Measurements from ENCODE around the gene C3orf62. TPM values are rescaled to one million over a fixed set of nuclear protein-coding genes. Genes with fewer than 3 reads are reported as not detected.

Gene C3orf62
- total RNA-seq: 9.1 and 10.1 TPM in 2 replicates

DNA sequence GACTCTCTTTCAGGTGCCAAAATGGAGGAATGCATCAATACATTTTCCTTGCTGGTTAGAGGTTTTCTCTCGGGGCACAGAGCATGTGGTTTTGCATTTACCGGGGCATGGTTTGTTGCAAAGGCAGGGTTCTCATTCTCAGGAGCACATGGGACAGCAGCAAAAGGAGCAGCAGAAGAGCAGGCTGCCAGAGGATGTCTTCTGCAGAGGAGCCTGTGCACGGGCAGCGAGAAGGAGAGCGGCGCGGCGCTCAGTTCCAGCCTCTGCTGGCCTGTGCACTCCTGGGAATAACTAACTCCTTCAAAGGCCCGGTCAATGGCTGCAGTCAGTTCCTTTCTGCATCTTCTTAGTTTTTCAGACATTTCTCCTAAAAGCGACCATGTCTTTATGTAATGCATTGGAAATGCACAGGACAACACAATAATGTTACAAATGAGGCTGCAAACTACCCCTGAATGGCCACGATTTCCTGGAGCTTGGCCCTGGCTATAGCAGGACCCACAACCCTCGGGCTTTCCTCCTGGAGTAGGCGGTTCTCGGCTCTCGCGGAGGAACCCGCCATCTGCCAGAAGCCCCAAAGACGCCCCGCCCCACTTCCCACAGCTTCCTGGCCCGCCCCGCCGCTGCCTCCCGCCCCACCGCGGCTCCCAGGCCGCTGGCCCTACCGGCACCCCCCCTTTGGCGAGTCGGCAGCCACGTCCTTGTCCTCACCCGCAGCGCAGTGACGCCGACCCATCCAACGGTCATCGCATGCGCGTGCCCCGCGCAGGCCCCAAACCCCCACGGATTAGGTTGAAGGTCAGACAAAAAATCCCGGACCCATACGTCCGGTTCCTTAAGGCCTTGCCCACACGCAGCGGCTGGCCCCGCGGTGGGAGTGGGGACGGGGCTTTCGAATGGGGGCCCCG lies at the start of gene C3orf62:
C3orf62 (minus strand) TSS at position 758 of the 908 bp plus-strand sequence; CDS start at position 398, 360 bp downstream.
- Mint-ChIP-seq H3K27me3 (ENCODE audit: insufficient read depth) (no peaks in the 10 kb centered on the region), H3K9me3 (no peaks in the 10 kb centered on the region), H3K36me3 (ENCODE audit: low read depth) (peaks cover 18% of the 10 kb centered on the region), H3K27ac (peak within 1 kb of the TSS; percentile 82), H3K4me3 (peak within 1 kb of the TSS; percentile 82), H3K4me1 (ENCODE audit: low read depth) (peaks cover 21% of the 10 kb centered on the region)
- DNase-seq (ENCODE audit: low spot score): peak; percentile 70
- intact Hi-C loops (cut with micrococcal nuclease): loop anchor here (1.0 to 2.0 kb wide), 2 partner anchors 106 to 182 kb away; partner anchors contain the start of genes KLHDC8B and QRICH1

DNA sequence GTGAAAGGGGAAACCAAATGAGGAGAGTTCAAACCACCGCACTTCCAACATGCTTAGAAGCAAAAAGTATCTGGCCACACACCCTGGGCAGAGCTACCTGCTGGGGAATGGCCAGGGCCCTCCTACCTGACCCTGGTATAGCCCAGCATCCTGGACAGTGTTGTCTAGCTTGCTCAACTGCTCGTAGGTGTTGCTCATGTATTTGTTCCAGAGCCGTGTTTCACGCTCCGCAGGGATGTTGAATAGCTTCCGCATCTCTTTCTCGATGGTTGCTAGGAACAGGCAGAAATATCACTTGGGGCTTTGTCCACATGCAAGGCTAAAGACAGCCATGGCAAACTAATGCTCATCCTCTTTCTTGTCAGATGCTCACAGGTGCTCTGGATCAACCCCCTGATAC lies 47.7 kb upstream of the C3orf62 start:
- no peak overlapping the region for H3K4me3 Mint-ChIP-seq
- DNase-seq (ENCODE audit: low spot score): no peak
- no peaks in the 10 kb centered on the region for H3K4me1 Mint-ChIP-seq (ENCODE audit: low read depth)
- H3K36me3 Mint-ChIP-seq (ENCODE audit: low read depth): peaks cover 38% of the 10 kb centered on the region
- no peaks in the 10 kb centered on the region for H3K27me3 Mint-ChIP-seq (ENCODE audit: insufficient read depth)
- H3K27ac Mint-ChIP-seq: no peak overlapping the region
- intact Hi-C loops (cut with micrococcal nuclease): no loop called here
- H3K9me3 Mint-ChIP-seq: no peaks in the 10 kb centered on the region

DNA sequence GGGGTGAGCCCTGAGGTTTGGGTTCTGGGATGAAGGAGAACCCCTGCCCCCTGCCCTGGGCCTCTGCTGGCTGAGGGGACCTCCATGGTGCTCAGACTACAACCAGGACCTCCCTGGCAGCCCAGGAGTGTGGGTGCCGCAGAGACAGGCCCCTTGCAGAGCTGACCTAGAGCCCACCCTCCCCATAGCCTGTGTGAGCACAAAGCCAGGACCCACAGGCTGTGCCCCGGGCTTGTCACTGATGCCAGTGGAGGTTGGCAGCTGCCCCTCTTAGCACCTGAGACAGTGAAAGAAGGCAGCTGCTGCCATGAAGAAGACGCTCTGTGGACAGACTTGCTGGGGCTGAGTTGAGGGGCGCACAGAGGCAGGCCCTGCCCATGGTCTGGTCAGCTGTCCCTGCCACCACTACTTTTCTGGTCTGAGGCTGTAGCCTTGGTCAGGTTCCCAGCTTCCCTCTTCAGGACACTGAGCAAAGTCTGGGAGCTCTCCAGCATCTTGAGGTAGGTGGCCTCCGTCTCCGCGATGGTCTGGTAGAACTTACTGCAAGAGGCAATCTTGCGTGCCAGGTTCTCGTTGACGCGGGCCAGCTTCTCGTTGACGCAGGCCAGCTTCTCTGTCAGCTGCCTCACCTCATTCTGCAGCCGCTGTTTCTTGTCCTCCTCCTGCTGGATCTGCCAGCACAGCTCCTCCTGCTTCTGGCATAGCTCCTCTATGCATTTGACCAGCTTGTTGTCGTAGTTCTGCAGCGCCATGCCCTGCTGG lies 39.8 kb upstream of the C3orf62 start:
- no peak overlapping the region for H3K4me3 Mint-ChIP-seq
- DNase-seq (ENCODE audit: low spot score): no peak
- intact Hi-C loops (cut with micrococcal nuclease): no loop called here
- H3K27me3 Mint-ChIP-seq (ENCODE audit: insufficient read depth): no peaks in the 10 kb centered on the region
- H3K9me3 Mint-ChIP-seq: no peaks in the 10 kb centered on the region
- H3K36me3 Mint-ChIP-seq (ENCODE audit: low read depth): peaks cover 16% of the 10 kb centered on the region
- peaks cover 6% of the 10 kb centered on the region for H3K4me1 Mint-ChIP-seq (ENCODE audit: low read depth)
- H3K27ac Mint-ChIP-seq: no peak overlapping the region

DNA sequence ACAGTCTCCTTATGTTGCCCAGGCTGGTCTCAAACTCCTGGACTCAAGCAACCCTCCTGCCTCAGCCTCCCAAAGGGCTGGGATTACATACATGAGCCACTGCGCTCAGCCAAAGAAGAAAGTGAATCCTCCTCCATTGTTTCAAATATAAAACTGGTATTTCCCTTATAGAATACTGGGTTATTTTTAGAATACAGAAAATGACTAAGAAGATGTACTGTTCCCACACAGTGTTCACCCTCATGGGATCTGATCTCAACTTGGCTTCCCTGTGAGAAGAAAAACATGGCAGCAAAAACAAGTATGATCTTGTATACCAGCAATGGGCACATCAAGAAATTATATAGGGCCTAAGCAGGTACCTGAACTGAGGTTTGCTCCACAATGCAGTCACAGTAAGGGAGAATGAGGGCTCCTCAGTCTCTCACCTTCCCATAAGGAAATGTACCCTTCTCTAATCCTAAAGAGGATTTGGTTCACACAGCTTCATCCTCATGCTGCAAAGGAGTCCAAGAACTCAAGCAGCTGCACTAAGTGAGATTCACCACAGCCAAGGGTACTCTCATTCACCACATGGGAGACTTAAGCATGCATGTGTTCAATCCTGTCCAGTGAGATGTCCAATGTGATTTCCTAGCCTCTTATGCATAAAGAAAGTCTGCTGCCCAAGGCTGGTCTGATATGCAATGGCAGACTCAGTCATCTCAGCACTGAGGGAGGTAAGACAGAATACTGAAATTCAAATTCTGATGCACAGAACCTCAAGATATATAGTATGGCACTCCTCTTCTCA lies 37.1 kb upstream of the C3orf62 start:
- Mint-ChIP-seq H3K27ac (no peak overlapping the region), H3K9me3 (no peaks in the 10 kb centered on the region), H3K4me1 (ENCODE audit: low read depth) (peaks cover 6% of the 10 kb centered on the region), H3K4me3 (no peak overlapping the region), H3K36me3 (ENCODE audit: low read depth) (peaks cover 24% of the 10 kb centered on the region), H3K27me3 (ENCODE audit: insufficient read depth) (no peaks in the 10 kb centered on the region)
- intact Hi-C loops (cut with micrococcal nuclease): no loop called here
- no peak for DNase-seq (ENCODE audit: low spot score)

DNA sequence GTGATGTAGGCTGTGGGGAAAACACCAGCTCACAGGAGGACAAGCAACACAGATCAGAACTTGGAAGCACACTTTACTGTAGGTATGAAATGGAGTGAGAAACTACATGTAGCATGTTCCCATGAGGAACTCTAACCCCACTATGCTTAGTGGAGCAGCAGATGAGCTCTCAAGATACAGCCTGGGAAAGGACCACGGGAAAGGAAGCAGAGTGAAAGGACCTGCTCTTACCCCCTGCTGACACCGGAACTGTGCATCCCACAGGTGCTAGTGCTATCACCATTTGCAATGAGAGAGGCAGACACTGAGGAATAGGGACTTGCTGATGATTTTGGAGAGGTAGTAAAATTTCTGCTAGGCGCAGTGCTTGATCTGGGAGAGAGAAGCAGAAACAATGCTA lies 34.3 kb upstream of the C3orf62 start:
- Mint-ChIP-seq H3K4me3 (no peak overlapping the region), H3K27me3 (ENCODE audit: insufficient read depth) (no peaks in the 10 kb centered on the region), H3K9me3 (no peaks in the 10 kb centered on the region), H3K4me1 (ENCODE audit: low read depth) (peaks cover 6% of the 10 kb centered on the region), H3K27ac (no peak overlapping the region), H3K36me3 (ENCODE audit: low read depth) (peaks cover 26% of the 10 kb centered on the region)
- no peak for DNase-seq (ENCODE audit: low spot score)
- intact Hi-C loops (cut with micrococcal nuclease): no loop called here

DNA sequence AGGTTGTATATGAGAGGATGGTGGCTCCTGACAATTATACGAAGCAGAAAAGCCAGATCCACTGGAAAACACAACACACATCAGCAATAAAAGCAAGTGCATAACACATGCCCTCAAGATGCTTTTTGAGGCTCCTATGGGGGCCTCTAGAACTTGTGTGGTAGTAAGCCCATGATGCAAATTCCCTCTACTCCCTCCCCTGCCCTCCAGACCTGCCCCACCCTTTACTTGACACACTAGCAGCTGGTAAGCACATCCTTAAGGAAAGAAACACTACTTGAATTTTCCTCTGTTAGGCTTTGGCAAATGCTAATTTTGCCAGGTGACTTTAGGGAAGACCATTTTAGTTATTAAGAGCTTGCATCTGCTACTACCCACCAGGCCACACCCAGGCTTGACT lies 33.6 kb upstream of the C3orf62 start:
- Mint-ChIP-seq H3K4me3 (no peak overlapping the region), H3K27ac (no peak overlapping the region), H3K27me3 (ENCODE audit: insufficient read depth) (no peaks in the 10 kb centered on the region), H3K36me3 (ENCODE audit: low read depth) (peaks cover 26% of the 10 kb centered on the region), H3K4me1 (ENCODE audit: low read depth) (peaks cover 6% of the 10 kb centered on the region), H3K9me3 (no peaks in the 10 kb centered on the region)
- DNase-seq (ENCODE audit: low spot score): no peak
- intact Hi-C loops (cut with micrococcal nuclease): no loop called here

DNA sequence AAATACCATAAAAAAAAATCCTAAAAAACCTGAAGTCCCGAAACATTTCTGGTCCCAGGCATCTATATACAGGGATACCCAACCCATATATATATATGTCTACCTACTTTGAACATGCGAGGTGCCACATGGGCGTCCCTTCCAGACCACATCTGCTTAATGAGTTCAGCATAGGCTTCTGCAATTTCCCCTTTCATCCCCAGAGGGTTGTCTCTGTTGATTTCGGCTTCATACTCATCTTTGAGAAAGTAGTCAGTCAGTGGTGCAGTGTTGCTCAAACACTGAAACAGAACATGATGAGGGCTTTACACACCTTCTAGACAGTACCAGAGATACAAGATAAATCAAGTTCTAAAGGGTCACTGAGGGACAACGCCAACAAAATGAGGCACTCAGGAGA lies 28.6 kb upstream of the C3orf62 start:
- intact Hi-C loops (cut with micrococcal nuclease): no loop called here
- Mint-ChIP-seq H3K27ac (no peak overlapping the region), H3K4me1 (ENCODE audit: low read depth) (no peaks in the 10 kb centered on the region), H3K4me3 (no peak overlapping the region), H3K36me3 (ENCODE audit: low read depth) (peaks cover 23% of the 10 kb centered on the region), H3K27me3 (ENCODE audit: insufficient read depth) (no peaks in the 10 kb centered on the region), H3K9me3 (no peaks in the 10 kb centered on the region)
- no peak for DNase-seq (ENCODE audit: low spot score)

DNA sequence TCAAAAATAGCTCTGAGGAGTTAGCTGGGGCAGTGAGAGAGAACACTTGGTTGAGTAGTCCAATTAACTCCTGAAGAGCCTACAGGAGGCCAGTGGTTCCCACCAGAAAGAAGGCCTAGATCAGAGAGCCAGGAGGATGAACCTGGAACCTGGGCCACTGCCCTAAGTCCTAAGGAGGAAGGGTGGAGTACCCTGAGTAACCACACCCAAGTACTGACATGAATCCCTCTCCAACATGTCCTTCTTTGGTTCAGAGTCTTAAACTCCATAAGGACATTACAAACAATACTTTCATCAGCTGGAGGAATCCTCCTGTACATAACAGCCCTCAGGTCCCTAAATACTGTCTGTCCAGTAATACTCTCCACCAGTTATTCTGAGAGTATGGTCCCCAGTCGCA lies 25.6 kb upstream of the C3orf62 start:
- DNase-seq (ENCODE audit: low spot score): no peak
- no peaks in the 10 kb centered on the region for H3K9me3 Mint-ChIP-seq
- H3K36me3 Mint-ChIP-seq (ENCODE audit: low read depth): peaks cover 30% of the 10 kb centered on the region
- intact Hi-C loops (cut with micrococcal nuclease): no loop called here
- H3K4me1 Mint-ChIP-seq (ENCODE audit: low read depth): no peaks in the 10 kb centered on the region
- no peak overlapping the region for H3K27ac Mint-ChIP-seq
- H3K27me3 Mint-ChIP-seq (ENCODE audit: insufficient read depth): no peaks in the 10 kb centered on the region
- no peak overlapping the region for H3K4me3 Mint-ChIP-seq

DNA sequence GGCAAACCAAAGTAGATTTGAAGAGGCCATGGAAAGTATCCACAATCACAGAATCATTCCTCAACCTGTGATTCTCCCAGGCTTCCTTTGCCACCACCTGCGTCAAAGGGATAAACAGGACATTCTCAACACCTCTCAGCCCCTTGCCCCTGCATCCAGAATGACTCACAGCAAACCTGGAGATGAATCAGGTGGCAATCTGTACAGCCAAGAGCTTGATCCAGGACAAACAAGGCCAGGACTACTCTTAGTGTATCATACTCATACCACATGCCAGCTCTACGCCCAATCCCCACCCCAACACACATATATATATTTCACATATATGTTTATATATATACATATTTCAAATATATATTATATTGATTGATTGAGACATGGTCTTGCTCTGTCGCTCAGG lies 23.6 kb upstream of the C3orf62 start:
- intact Hi-C loops (cut with micrococcal nuclease): no loop called here
- Mint-ChIP-seq H3K9me3 (no peaks in the 10 kb centered on the region), H3K27ac (no peak overlapping the region), H3K36me3 (ENCODE audit: low read depth) (peaks cover 35% of the 10 kb centered on the region), H3K4me1 (ENCODE audit: low read depth) (no peaks in the 10 kb centered on the region), H3K27me3 (ENCODE audit: insufficient read depth) (no peaks in the 10 kb centered on the region), H3K4me3 (no peak overlapping the region)
- no peak for DNase-seq (ENCODE audit: low spot score)

DNA sequence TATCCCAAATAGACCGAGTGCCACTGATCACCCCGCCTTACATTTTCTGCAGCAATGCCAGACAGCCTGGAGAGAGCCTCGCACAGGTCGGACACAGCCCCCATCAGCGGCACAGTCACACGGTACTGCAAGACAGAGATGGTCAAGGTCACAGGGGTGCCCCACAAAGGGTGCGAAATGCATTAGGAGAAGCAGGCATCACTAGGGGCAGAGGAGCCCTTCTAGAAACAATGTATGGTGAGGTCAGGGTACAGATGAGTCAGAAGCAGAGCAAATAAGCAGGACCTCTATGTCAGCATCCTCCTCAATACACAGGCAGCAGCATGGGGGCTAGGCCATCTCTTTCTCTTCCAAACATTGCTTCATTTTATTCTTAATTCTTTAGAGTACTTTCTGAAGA lies 21.5 kb upstream of the C3orf62 start:
- Mint-ChIP-seq H3K27ac (no peak overlapping the region), H3K4me1 (ENCODE audit: low read depth) (peaks cover 3% of the 10 kb centered on the region), H3K9me3 (no peaks in the 10 kb centered on the region), H3K27me3 (ENCODE audit: insufficient read depth) (no peaks in the 10 kb centered on the region), H3K36me3 (ENCODE audit: low read depth) (peaks cover 45% of the 10 kb centered on the region), H3K4me3 (no peak overlapping the region)
- no peak for DNase-seq (ENCODE audit: low spot score)
- intact Hi-C loops (cut with micrococcal nuclease): no loop called here

DNA sequence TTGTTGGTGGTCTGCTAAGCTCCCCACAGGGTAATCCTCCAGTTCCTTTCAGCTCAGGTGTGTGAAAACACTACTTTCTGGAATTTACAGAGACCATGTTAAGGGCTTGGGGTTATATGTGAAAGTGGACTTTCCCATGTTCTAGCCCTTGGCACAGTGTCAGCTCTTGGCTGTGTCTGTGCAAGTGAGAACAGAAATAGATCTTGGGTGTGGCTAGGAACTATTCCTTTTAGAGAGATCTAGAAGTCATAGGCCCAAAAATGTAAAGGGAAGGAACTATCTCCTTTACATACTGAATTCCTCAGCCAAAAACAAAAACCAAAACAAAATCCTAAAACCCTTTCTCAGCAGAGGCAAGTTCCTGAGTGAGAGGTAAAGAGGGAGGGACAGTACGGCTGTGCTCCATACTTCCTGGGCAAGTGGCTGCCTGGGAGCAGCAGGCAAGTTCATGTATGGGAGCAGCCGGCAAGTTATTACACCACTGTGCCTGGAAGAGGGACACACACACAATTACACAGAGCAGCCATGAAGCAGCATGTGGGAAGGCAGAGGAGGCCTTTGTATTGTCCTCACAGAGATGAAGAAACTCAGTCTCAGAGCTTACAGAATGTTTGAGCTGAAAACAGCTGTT lies 19.9 kb upstream of the C3orf62 start:
- Mint-ChIP-seq H3K27me3 (ENCODE audit: insufficient read depth) (no peaks in the 10 kb centered on the region), H3K4me1 (ENCODE audit: low read depth) (peaks cover 3% of the 10 kb centered on the region), H3K27ac (peak overlapping the region; percentile 62), H3K9me3 (no peaks in the 10 kb centered on the region), H3K4me3 (no peak overlapping the region), H3K36me3 (ENCODE audit: low read depth) (peaks cover 49% of the 10 kb centered on the region)
- intact Hi-C loops (cut with micrococcal nuclease): no loop called here
- DNase-seq (ENCODE audit: low spot score): no peak

DNA sequence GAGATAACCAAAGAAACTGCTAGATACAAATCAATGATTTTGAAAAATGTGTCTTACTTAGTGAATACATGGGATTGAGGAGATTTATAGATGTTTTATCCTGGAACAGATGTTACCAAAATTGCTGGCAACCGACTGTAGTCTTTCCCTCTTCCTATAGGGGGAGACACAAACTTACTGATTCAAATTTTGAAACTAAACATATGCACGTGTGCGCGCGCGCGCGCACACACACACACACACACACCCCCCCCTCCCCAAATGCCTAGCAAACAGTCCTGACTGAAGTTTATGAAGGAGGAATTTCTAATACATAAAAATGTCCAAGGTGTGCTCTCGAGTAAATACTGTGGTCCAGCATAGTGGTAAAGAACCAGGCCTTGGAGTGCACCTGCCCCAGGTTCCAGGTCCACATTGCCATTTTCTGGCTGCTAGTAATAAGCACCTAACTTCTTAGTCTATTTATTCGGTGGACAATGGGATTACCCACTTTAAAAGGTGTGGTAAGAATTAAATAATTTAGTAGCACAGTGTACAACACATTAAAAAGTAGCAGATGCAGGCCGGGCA lies 18.5 kb upstream of the C3orf62 start:
- intact Hi-C loops (cut with micrococcal nuclease): loop anchor here (1.0 to 2.0 kb wide), 2 partner anchors 45 to 154 kb away; partner anchors contain the start of gene USP4
- H3K36me3 Mint-ChIP-seq (ENCODE audit: low read depth): peaks cover 49% of the 10 kb centered on the region
- H3K4me1 Mint-ChIP-seq (ENCODE audit: low read depth): peaks cover 3% of the 10 kb centered on the region
- H3K27ac Mint-ChIP-seq: no peak overlapping the region
- H3K27me3 Mint-ChIP-seq (ENCODE audit: insufficient read depth): no peaks in the 10 kb centered on the region
- no peaks in the 10 kb centered on the region for H3K9me3 Mint-ChIP-seq
- H3K4me3 Mint-ChIP-seq: no peak overlapping the region
- DNase-seq (ENCODE audit: low spot score): peak; percentile 9

All from activated T-helper 1 cell treated with anti-CD3 and anti-CD28 coated beads, Interleukin-12 subunit alpha, Interleukin-12 subunit beta, Interleukin-2, Interleukin-4 antibody, amounts not matched to agents 30 ng/mL and 10 ng/mL and 1 ng/mL, durations not matched to agents 14 hours and 24 hours and 36 hours (primary cell).